ENCODE results near the gene ARL4C.

GRCh38 chr2:234502285-234502918, 5.5 kb upstream of the ARL4C start:
- TF ChIP-seq POLR2AphosphoS5 (IDR thresholded peaks at IDR 0.05) = no peak
- TF ChIP-seq, protein P1, sequence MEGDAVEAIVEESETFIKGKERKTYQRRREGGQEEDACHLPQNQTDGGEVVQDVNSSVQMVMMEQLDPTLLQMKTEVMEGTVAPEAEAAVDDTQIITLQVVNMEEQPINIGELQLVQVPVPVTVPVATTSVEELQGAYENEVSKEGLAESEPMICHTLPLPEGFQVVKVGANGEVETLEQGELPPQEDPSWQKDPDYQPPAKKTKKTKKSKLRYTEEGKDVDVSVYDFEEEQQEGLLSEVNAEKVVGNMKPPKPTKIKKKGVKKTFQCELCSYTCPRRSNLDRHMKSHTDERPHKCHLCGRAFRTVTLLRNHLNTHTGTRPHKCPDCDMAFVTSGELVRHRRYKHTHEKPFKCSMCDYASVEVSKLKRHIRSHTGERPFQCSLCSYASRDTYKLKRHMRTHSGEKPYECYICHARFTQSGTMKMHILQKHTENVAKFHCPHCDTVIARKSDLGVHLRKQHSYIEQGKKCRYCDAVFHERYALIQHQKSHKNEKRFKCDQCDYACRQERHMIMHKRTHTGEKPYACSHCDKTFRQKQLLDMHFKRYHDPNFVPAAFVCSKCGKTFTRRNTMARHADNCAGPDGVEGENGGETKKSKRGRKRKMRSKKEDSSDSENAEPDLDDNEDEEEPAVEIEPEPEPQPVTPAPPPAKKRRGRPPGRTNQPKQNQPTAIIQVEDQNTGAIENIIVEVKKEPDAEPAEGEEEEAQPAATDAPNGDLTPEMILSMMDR (IDR thresholded peaks at IDR 0.05 in 8 of 11, conservative IDR thresholded peaks at IDR 0.05 in 3 of 11) = no peak
- TF ChIP-seq POLR2A (IDR thresholded peaks at IDR 0.05) = no peak

Measured in spleen (tissue), 7 donors.